ENCODE results near the gene IGF2R. TPM values are rescaled to one million over a fixed set of nuclear protein-coding genes. Genes with fewer than 3 reads are reported as not detected.
"Not testable (repeated sequence)": the region's sequence is repeated elsewhere in the genome, so short reads cannot be mapped to it uniquely, and the experiment has no call there.

IGF2R gene
- total RNA-seq, 1 donor from 2014 or later, result 120 TPM

GRCh38 chr6:159999240-159999671, 30.4 kb downstream of the IGF2R start:
- no peak for DNase-seq

GRCh38 chr6:160000280-160000704, 31.4 kb downstream of the IGF2R start:
- DNase-seq, result no peak

- not testable (repeated sequence) for DNase-seq
Observed at GRCh38 chr6:160000893-160001427, 32.1 kb downstream of the IGF2R start.

GRCh38 chr6:160002882-160003281, 34.0 kb downstream of the IGF2R start:
- DNase-seq, result no peak

- DNase-seq, result peak; percentile 49
Observed at GRCh38 chr6:160004018-160004417, 35.1 kb downstream of the IGF2R start.

- no peak for DNase-seq
Observed at GRCh38 chr6:160004419-160005175, 35.7 kb downstream of the IGF2R start.

GRCh38 chr6:160005211-160005610, 36.3 kb downstream of the IGF2R start:
- no peak for DNase-seq

GRCh38 chr6:160005861-160006540, 37.1 kb downstream of the IGF2R start:
- peak; percentile 59 for DNase-seq

- no peak for DNase-seq
Observed at GRCh38 chr6:160007145-160007544, 38.3 kb downstream of the IGF2R start.

- no peak for DNase-seq
Observed at GRCh38 chr6:160007611-160008010, 38.7 kb downstream of the IGF2R start.

- DNase-seq, result no peak
Observed at GRCh38 chr6:160010067-160010466, 41.2 kb downstream of the IGF2R start.

- peak; percentile 2 for DNase-seq
Observed at GRCh38 chr6:160013987-160014868, 45.3 kb downstream of the IGF2R start.

GRCh38 chr6:160014869-160015182, 45.9 kb downstream of the IGF2R start:
- DNase-seq, result no peak

GRCh38 chr6:160015778-160016684, 47.1 kb downstream of the IGF2R start:
- DNase-seq, result no peak

GRCh38 chr6:160022101-160022500, 53.2 kb downstream of the IGF2R start:
- DNase-seq, result no peak

- DNase-seq, result no peak
Observed at GRCh38 chr6:160022793-160023192, 53.9 kb downstream of the IGF2R start.

GRCh38 chr6:160024152-160024551, 55.3 kb downstream of the IGF2R start:
- no peak for DNase-seq

GRCh38 chr6:160027076-160027475, 58.2 kb downstream of the IGF2R start:
- no peak for DNase-seq

GRCh38 chr6:160027931-160028330, 59.0 kb downstream of the IGF2R start:
- no peak for DNase-seq

GRCh38 chr6:160028487-160029275, 59.8 kb downstream of the IGF2R start:
- no peak for DNase-seq

GRCh38 chr6:160029525-160029924, 60.6 kb downstream of the IGF2R start:
- DNase-seq, result no peak

Data from dermis blood vessel endothelial cell (primary cell).